Endodermal cell (in vitro differentiated cells): ENCODE data around the gene SPON1. TPM values are rescaled to one million over a fixed set of nuclear protein-coding genes. Genes with fewer than 3 reads are reported as not detected.

Source experiments
- DNase-seq: peaks from one replicate; pipeline ENCODE4 v3.0.0-alpha.2; 2017
- H3K27ac ChIP-seq: 2 replicates; pipeline ENCODE4 v1.5.1; 2013; ENCODE audit warnings: mild to moderate bottlenecking, low read depth, low read length, moderate library complexity
- H3K27me3 ChIP-seq: 2 replicates; pipeline ENCODE4 v1.6.1; 2013; ENCODE audit warnings: mild to moderate bottlenecking, low read length, moderate library complexity; ENCODE audit not compliant: insufficient read depth, control insufficient read depth, poor library complexity, severe bottlenecking
- H3K36me3 ChIP-seq: 2 replicates; pipeline ENCODE4 v1.7.0; 2013; ENCODE audit warnings: mild to moderate bottlenecking, low read length, moderate library complexity; ENCODE audit not compliant: control insufficient read depth, insufficient read depth
- H3K4me1 ChIP-seq: one replicate; pipeline ENCODE4 v1.7.0; 2013; ENCODE audit warnings: low read length; ENCODE audit not compliant: control insufficient read depth, insufficient read depth
- H3K4me3 ChIP-seq: 2 replicates; pipeline ENCODE4 v1.5.1; 2013; ENCODE audit warnings: mild to moderate bottlenecking, low read length, moderate library complexity
- H3K9ac ChIP-seq: 2 replicates; pipeline ENCODE4 v1.6.1; 2013; ENCODE audit warnings: mild to moderate bottlenecking, low read length, moderate library complexity; ENCODE audit not compliant: poor library complexity, severe bottlenecking; ENCODE audit errors: extremely low read depth
- H3K9me3 ChIP-seq: 2 replicates; pipeline ENCODE4 v1.6.1; 2013; ENCODE audit warnings: mild to moderate bottlenecking, low read length, moderate library complexity; ENCODE audit not compliant: control insufficient read depth
- H3K27ac Mint-ChIP-seq: 2 replicates; pipeline ENCODE4 v1.8.0; 2020; ENCODE audit warnings: mixed read lengths
- H3K27me3 Mint-ChIP-seq: 2 replicates; pipeline ENCODE4 v1.8.0; 2021; ENCODE audit warnings: mild to moderate bottlenecking, mixed read lengths; ENCODE audit not compliant: insufficient read depth
- H3K36me3 Mint-ChIP-seq: 2 replicates; pipeline ENCODE4 v1.8.0; 2020; ENCODE audit warnings: low read depth, mixed read lengths
- H3K4me1 Mint-ChIP-seq: 2 replicates; pipeline ENCODE4 v1.8.0; 2020; ENCODE audit warnings: mixed read lengths
- H3K4me3 Mint-ChIP-seq: 2 replicates; pipeline ENCODE4 v1.8.0; 2020; ENCODE audit warnings: mild to moderate bottlenecking, moderate library complexity, mixed read lengths
- H3K9me3 Mint-ChIP-seq: 2 replicates; pipeline ENCODE4 v1.8.0; 2020; ENCODE audit warnings: mild to moderate bottlenecking, mixed read lengths
- whole genome bisulfite sequencing, 2 experiments: methylation state at CpG; one replicate each; pipeline versions ENCODE4 v1.1.5 to v1.1.7; 2013; ENCODE audit warnings: missing lambda C conversion rate in 2 of 2, mixed read lengths in 1 of 2; ENCODE audit not compliant: insufficient coverage in 1 of 2, insufficient read length in 1 of 2; 5-methylcytosine and 5-hydroxymethylcytosine counted together
- total RNA-seq, 2 donors: library from RNA; stranded (reverse); fragmentation: NEBNext Ultra II Directional in 1 of 2; extraction: Animal tissue kit (Norgen Biotek cat#: 25700) in 1 of 2; gene quantifications; 2 replicates in 1 of 2; 3 replicates in 1 of 2; pipeline ENCODE4 v1.2.1, GENCODE V29; 2021
- TF ChIP-seq, protein P1 (sequence below): fragments of 200-600 bp; sonication (generic); conservative IDR thresholded peaks from 2 replicates; pipeline ENCODE4 v1.5.0; 2021; ENCODE audit warnings: antibody characterized with exemption, mild to moderate bottlenecking

SPON1 gene
- total RNA-seq, 2 donors from 2014 or later = 0.13 to 1.6 TPM

DNA sequence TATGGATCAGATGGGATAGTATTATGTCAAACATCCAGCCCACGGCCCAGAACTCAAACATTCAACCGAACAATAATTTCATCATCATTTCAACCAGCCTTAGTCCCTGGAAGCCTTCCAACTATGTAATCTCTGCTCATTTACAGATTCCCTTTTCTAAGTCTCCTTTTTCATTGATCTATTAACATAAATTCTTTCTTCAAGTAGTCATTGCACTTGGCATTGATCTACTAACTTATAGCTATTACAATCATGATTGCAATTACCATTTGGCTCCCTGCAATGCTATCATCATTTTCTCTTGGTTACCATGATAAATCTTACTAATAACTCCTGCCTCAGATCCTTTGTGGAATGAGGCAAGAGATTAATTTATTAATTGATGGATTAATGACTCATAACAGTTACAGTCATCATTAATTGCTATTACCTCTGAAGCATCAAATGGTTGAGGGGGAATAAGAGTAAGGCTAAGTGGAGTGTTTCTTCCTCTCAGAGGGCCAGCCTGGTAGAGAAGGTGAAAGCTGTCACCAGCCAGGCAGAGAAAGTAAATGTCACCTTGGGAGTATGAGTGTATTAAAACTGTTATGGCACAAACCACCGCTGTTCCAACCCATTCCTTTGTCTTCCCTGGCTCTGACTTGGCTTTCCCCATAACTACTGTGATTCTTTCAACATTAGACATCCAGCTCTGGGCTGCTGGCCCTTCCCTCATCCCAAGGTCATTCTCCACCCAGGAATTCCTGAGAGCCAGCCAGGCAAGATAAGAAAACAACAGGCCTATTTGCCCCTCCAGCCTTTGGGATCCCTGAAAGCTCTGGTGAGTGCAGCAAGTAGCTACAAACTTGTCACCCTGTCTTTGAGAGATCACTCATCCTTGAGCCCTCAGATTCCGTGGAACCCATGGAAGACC lies 221.8 kb downstream of the SPON1 start:
- H3K36me3 Mint-ChIP-seq = no peaks in the 10 kb centered on the region
- H3K9me3 Mint-ChIP-seq = no peaks in the 10 kb centered on the region
- H3K4me1 Mint-ChIP-seq = peaks cover 2% of the 10 kb centered on the region
- 89% methylated on average over 3 to 4 of the region's 4 CpGs for WGBS, 2 experiments
- Histone ChIP-seq H3K27me3 (no peaks in the 10 kb centered on the region), H3K27ac (no peak overlapping the region), H3K4me3 (no peak overlapping the region), H3K9me3 (no peaks in the 10 kb centered on the region), H3K9ac (no peak overlapping the region), H3K4me1 (no peaks in the 10 kb centered on the region), H3K36me3 (no peaks in the 10 kb centered on the region)
- TF ChIP-seq, protein P1, sequence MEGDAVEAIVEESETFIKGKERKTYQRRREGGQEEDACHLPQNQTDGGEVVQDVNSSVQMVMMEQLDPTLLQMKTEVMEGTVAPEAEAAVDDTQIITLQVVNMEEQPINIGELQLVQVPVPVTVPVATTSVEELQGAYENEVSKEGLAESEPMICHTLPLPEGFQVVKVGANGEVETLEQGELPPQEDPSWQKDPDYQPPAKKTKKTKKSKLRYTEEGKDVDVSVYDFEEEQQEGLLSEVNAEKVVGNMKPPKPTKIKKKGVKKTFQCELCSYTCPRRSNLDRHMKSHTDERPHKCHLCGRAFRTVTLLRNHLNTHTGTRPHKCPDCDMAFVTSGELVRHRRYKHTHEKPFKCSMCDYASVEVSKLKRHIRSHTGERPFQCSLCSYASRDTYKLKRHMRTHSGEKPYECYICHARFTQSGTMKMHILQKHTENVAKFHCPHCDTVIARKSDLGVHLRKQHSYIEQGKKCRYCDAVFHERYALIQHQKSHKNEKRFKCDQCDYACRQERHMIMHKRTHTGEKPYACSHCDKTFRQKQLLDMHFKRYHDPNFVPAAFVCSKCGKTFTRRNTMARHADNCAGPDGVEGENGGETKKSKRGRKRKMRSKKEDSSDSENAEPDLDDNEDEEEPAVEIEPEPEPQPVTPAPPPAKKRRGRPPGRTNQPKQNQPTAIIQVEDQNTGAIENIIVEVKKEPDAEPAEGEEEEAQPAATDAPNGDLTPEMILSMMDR = no peak
- H3K4me3 Mint-ChIP-seq = no peak overlapping the region
- DNase-seq = no peak
- no peaks in the 10 kb centered on the region for H3K27me3 Mint-ChIP-seq
- H3K27ac Mint-ChIP-seq = no peak overlapping the region

DNA sequence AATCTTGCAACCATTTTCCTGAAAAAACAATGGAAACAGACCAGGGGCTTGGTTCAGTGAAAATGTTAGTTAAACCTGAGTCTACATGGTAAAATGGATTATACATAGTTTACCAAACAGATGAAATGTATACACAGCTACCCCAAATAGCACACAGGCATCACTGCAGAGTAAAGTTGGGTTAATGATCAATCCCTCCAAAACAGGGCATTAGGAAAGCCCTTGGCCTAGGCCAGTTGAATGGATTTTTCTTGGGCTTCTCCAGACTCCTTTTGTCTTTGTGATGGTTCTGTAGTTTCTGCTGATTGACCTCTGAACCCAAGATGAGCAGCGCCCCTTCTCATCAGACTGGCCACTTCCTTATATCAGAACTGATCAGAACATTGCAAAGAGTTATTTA lies 222.9 kb downstream of the SPON1 start:
- Mint-ChIP-seq H3K27ac (no peak overlapping the region), H3K4me1 (peaks cover 2% of the 10 kb centered on the region), H3K36me3 (no peaks in the 10 kb centered on the region), H3K27me3 (peaks cover 3% of the 10 kb centered on the region), H3K9me3 (no peaks in the 10 kb centered on the region), H3K4me3 (no peak overlapping the region)
- no peaks in the 10 kb centered on the region for H3K4me1 ChIP-seq
- H3K36me3 ChIP-seq = no peaks in the 10 kb centered on the region
- no peak overlapping the region for H3K9ac ChIP-seq
- no peaks in the 10 kb centered on the region for H3K9me3 ChIP-seq
- H3K27me3 ChIP-seq = no peaks in the 10 kb centered on the region
- no peak for DNase-seq
- 40 to 90% methylated on average over 1 of the region's 1 CpG for WGBS, 2 experiments
- TF ChIP-seq, protein P1 = no peak
- H3K4me3 ChIP-seq = no peak overlapping the region
- H3K27ac ChIP-seq = no peak overlapping the region

DNA sequence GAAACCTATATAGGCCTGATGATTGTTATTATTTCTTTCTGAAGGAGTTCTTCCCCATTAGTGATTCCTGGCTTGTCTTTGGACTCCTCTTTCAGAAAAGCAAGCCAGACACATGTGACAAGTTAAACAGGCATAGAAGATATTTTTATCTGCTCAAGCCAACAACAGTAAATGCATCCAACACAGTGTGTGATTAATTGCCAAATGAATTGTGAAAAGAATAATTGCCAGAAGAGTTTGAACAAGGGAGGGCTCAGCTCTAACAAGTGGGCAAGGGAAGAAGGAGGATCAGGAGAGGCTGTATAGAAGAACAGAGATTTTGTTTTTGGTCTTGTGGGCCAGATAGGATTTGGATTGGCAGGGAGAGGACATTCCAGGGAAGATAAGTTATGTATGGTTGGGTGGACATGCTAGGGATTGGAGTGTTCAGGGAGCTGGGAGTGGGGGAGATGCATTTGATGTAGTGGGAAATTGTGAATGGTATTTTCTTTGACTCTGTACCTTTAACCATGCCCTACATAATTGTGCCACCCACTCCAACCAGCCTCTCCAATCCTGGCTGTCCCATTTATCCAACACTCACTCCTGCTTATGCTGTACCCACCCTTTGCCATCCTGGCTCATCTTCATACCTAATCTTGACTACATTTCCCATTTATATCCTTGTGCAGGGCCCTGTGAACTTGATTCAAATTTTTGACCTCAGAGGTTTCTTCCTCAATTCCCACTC lies 223.7 kb downstream of the SPON1 start:
- H3K4me1 Mint-ChIP-seq = peaks cover 2% of the 10 kb centered on the region
- no peaks in the 10 kb centered on the region for H3K27me3 ChIP-seq
- H3K9me3 Mint-ChIP-seq = no peaks in the 10 kb centered on the region
- no peaks in the 10 kb centered on the region for H3K36me3 ChIP-seq
- H3K4me1 ChIP-seq = no peaks in the 10 kb centered on the region
- DNase-seq = no peak
- H3K9ac ChIP-seq = no peak overlapping the region
- TF ChIP-seq, protein P1 = no peak
- H3K4me3 ChIP-seq = no peak overlapping the region
- peaks cover 3% of the 10 kb centered on the region for H3K27me3 Mint-ChIP-seq
- H3K36me3 Mint-ChIP-seq = no peaks in the 10 kb centered on the region
- H3K27ac Mint-ChIP-seq = no peak overlapping the region
- no peak overlapping the region for H3K27ac ChIP-seq
- H3K9me3 ChIP-seq = no peaks in the 10 kb centered on the region
- H3K4me3 Mint-ChIP-seq = no peak overlapping the region
